RKO (cell line): ENCODE measurements around the gene BABAM2.
A peak's percentile ranks its signal among the peaks of the same experiment; 100 is the strongest.

ENCODE experiments used
- DNase-seq: peaks from one replicate; pipeline ENCODE4 v3.0.0-alpha.2; 2016; ENCODE audit warnings: low spot score

The BABAM2 gene

DNA sequence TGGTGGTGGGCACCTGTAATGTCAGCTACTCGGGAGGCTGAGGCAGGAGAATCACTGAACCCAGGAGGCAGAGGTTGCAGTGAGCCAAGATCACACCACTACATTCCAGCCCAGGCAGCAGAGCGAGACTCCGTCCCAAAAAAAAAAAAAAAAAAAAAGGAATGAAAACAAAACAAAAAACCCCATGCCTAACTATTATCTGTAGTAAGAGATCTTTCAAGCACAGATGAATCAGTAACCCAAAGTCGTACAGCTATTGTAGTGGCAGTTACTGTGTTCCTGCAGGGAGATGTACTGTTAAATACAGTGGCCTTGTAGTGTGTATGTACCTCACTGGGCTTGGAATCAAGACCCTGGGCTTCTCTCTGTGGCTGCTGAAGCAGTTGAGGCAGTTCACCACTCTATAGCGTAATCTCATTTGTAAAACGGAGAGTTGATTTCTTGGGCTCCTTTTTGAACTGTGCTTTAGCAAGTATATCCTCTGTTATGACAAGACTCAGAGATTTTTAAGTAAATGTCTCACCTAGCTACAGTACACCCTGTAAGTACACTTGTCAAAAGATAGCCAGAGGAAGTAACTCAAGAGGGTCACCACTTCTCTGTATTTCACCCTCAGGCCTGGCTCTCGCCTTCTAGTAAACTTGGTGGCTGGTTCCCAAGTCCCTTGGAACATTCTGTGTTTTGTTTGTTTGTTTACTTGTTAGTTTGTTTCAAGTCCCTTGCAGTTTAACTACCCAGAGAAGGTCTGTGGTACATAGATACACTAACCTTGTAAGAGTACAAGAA is 392.5 kb downstream of the BABAM2 start:
- DNase-seq, result no peak

DNA sequence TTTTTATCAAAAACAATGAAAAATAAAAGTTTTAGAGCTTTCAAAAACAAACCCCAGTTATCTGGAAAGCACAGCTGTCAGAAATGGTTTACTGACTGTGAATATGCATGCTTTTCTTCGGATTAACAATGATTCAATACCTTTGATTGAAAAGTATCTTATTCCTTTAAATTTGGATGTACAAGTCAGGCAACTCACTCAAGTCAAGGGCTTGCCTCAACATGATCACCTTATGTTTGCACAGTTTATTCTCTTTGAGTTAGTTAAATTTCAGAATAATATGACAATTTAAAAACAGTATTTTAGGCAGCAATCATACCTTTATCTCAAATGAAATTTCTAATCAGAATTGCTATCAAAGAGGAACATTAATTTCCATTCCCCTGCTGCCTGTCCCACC is 393.3 kb downstream of the BABAM2 start:
- DNase-seq, result no peak

DNA sequence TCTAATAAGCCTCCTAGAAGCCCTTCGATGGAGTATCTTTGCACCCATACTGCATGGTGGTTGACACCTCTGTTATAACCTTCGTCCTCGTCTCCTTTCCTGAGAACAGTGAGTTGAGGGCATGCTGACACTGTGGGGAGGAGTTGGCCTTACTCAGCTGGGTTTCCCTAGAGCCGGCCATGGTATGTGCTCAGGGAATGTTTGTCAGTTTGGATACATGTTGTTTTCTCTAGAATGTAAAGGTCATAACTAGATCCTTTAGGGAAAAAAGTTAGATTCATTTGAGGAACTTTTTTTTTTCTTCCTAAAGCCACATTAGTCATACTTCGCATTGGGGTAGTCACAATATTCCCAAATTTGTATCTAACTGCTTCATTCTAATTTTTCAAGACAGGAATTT is 396.1 kb downstream of the BABAM2 start:
- DNase-seq, result no peak

DNA sequence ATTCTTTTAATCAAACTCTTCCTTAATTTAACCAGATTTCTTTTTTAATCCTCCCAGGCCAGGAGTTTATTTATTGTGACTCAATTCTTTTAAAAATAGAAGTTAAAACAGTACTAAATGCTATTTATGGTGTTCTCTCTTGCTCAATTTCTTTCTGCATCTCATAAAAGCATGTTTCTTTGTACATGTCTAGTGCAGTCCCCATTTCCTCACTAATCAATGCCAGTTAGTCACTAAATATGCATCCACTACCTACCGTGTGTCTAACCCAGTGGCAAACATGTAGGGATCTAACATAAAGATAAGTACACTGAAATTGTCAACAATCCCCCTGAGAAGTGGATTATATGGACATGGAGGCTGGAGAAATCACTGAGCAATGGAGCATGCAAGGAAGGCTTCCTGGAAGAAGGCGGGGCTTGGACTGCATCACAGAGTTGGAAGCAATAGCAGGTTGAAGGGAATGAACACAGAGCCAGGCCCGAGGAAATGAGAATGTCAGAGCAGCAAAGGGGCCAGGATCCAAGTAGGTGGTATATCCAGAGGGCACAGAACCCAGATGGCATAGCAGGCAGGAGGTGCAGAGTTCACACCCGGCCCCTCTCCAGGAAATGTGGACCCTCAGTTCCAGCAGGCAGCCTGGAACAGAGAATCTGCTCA is 396.9 kb downstream of the BABAM2 start:
- no peak for DNase-seq

DNA sequence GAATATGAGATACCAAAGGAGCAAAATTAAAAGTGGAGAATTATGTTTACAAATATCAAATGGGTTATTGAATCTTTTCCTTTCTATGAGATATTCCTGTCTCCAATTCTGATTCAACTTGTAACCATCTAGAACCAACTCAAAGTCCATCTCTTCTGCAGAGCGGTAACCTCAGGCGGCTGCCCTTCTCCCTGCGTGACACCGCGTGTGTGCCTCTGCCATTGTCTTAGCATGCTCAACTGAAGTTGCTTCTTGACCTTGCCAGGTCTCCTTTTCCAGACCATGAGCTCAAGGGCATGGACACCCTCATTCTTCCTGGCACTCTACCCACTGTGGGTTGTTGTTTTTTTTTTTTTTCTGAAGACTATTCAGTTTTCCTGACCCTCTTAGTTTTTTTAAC is 398.1 kb downstream of the BABAM2 start:
- no peak for DNase-seq

DNA sequence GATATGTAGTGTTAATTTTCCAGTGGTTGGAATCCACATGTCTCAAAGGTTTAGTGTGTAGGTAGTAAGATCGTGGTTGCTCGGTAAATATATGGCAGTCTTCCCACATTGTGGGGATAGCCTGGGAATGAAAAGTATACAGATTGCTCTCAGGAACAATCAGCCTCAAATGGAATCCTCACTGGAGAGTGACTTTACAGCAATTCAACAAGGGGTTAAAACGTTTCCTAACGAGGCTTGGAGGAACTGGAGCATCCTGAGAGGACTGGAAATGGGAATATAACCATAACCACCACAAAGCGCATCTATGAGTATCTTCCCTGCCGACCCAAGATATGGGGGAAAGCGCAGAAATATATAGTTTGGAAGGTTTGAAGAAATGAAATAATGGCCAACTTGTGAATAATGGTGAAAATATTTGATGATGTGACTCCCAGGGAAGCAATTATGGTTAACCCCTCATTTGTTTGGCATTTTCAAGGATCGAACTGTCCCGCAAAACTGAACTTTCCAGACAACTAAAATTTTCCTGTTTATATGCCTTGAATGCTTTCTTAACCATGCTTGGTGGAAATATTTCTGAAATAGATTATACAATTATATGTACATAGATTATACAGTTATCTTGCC is 401.4 kb downstream of the BABAM2 start:
- DNase-seq, result no peak

DNA sequence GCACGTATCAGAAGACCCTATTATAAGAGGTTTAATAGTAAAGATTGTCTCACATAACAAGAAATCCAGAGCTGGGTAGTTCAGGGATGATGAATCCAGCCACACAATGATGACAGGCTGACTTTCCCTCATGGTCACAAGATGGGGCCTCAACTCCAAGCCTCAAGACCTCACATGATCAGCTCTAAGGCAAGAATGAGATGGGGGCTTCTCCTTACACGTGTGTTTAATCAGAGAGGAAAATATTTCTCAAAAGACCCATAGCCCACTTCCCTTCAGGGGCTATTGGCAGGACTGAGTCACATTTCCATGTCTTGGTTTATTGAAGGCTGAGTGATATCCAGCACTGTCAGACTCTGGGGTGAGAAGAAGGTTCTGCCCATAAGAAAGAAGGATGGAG is 402.0 kb downstream of the BABAM2 start:
- DNase-seq, result no peak

DNA sequence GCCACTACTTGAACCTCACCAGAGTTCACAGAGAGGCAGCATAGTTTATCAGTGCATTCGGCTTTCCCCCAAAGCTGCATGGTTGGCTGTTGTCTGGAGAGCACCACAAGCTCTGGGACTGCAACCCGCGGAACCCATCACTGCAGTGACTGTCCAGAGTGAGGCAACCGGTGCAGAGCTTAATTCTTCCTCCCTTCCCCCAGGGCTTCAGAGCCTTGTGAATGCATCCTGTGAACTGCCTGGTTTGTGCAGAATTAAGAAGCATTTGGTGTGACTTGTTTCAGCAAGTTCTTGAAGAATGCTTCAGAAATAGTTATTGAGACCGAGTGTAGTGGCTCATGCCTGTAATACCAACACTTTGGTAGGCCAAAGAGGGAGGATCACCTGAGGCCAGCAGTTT is 402.9 kb downstream of the BABAM2 start:
- no peak for DNase-seq

DNA sequence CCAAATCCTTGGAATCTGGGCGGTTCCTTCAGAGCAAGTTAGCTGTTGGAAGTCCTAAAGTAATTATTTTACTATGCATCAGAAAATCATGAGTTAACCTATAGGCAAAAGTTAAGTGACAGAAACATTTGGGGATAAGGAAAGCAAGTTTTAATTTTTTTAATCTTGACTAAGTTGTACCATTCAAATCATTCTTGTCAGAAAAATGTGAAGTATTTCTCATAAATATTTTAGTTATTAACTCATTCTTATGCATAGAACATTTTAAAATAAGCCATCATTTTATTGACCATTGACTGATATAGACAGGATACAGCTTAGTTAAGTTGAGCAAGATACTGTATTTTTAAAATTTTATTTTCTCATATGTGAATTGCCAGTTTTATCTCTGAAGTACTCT is 403.9 kb downstream of the BABAM2 start:
- no peak for DNase-seq

DNA sequence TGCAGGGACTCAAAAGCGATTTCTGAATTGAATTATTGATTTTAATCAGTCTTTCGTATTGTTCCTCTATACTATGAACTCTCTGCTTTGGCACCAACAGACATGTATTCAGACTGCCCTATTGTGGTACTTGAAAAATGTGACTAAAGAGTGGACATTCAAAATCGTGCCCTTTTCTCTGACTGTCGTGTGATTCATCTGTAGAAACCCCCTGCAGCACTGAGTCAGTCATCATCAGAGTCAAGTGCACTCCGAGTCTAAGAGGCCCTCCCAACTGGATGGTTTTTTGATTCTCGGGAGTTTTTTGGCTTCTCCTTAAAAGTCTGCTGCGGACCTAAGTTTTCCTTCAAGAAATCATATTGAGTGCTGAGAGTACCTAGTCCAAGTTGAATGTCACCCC is 405.7 kb downstream of the BABAM2 start:
- DNase-seq, result peak; percentile 64

DNA sequence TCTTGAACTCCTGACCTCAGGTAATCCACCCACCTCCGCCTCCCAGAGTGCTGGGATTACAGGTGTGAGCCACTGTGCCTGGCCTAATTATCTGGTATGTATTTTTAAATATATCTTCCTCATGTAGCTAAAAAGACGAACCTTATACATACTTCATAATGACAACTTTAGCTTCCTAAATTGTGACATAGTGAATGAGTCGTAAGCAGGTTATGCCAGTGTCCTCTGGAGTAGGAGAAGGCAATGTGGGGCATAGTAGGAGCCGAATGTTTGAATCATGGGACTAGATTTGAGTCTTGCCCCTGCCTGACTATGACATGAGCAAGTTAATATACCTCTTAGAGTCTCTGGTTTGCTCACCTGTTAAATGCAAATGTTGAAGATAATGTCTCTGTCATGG is 406.4 kb downstream of the BABAM2 start:
- peak; percentile 15 for DNase-seq

DNA sequence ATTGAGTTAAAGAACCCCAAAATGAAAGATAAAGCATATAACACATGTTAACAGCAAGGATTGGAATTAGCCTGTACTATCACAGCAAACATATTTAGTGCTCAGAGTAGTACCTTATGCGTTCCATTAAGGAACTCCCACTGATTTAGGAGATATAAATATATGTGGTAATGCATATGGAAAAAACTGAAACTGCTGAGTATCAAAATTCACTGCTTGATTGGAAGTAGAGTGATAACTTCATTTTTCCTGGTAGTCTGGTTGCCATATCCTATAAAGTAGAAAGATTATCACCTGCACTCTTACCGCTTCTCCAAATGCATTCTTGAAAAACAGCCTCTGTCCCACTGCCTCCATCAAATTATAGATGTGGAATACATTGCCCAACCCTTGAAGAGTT is 407.0 kb downstream of the BABAM2 start:
- DNase-seq, result no peak

DNA sequence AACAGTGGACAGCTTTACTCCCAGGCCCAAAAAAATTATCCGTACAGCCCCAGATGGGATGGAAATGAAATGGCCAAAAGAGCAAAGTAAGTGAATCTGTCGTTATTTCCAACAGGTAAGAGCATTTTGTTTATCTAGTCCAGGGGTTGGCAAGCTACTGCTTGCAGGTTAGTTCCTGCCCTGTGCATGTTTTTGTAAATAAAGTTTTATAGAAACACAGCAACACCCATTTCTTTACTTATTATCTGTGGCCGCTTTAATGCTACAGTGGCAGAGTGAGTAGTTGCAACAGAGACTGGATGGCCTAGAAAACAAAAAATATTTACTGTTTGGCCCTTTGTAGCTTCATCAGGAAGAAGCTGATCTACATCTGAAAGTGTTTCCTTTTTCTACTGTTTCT is 407.9 kb downstream of the BABAM2 start:
- no peak for DNase-seq

DNA sequence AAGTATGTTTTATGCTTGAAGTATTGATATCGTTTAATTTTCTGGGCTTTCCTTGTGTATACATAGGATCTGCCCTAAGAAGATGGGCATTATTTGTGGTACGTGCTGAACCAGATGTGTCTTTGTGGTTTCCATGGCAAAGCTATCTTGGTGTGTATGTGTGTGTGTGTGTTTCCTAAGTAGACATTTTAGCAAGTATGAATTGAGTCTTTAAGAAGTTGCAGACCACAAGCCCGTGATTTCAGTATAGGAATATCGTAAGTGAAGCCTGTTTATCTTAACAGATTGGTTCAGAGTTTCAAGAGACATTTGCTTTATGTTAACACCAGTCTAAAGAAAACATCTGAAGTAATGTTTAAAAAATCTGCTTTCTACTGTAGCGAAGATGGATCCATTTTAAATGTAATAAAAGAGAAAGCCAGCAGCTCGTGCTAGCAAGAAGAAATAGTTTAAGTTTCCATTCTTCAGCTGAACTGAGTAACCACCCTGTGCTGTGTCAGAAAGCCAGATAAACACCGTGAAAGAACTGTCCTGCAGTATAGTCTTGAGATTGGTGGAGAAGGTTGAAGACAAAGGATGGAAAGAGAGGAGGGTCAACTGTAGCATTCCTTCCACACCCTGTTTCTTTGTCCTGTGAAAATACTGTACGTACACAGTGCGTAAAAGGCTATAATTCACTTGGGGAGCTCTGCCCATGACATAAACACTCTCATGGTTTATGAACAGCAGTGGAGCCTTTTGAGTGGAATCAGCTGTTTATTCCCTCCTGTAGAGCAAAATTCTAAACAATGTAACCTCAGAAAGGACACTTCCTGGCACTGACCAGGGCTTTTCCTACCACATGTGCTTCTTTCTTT is 410.2 kb downstream of the BABAM2 start:
- no peak for DNase-seq

DNA sequence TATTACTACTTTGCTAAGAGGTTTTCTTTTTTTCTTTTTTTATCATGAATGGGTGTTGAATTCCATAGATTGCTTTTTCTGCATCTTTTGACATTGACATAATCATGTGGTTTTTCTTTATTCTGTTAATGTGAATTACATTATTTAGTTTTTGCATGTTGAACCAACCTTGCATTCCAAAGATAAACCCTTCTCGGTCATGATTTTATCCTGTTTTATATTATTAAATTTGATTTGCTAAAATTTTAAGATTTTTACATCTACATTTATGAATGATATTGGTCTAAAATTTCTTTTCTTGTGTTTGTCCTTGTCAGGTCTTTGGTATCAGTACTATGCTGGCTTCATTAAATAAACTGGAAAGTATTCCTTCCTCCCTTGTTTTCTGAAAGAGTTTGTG is 414.7 kb downstream of the BABAM2 start:
- DNase-seq, result no peak

DNA sequence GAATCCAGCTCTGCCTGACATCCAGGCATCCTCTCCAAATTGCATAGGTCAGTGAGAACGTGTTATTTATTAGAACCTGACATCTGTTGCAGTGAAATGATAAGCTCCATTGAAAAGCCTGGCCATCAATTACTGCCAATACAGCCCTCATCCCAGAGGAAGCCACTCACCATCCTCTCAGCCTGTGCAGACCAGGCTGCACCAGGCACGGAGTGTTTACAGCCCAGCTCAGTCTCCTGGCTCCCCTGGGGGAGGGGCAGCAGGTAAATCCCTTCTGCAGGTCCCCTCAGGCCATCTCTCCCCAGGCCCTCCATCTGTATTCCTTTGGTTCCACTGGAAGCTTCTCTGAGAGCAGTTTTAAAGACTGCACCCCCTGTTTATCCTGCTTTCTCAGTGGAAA is 419.6 kb downstream of the BABAM2 start:
- DNase-seq, result no peak

DNA sequence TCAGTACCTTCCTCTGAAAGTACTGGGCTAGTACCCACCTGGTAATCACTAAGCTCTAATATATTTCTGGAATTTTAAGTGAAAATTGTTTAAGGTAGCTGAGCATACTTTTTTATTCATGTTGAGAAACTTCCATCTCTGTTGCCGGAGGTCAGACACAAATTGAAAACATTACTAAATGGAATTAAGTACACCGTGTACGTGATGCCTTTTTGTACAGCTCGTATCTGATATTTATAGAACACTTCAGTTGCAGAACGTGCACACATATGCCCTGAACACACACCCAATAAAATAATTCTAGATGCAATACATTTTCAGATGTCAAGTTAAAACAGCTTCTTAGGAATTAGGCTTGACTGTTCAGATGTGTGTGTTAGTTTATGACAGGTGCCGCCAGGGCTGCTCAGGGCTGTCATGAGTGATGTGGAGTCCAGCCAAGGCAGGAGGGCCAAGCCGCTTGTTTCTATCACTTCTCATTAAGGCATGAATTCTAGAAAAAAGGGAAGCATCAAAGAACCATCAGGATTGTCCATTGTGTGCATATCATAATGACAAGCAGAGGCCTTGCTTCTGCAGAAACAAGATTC is 421.2 kb downstream of the BABAM2 start:
- no peak for DNase-seq

DNA sequence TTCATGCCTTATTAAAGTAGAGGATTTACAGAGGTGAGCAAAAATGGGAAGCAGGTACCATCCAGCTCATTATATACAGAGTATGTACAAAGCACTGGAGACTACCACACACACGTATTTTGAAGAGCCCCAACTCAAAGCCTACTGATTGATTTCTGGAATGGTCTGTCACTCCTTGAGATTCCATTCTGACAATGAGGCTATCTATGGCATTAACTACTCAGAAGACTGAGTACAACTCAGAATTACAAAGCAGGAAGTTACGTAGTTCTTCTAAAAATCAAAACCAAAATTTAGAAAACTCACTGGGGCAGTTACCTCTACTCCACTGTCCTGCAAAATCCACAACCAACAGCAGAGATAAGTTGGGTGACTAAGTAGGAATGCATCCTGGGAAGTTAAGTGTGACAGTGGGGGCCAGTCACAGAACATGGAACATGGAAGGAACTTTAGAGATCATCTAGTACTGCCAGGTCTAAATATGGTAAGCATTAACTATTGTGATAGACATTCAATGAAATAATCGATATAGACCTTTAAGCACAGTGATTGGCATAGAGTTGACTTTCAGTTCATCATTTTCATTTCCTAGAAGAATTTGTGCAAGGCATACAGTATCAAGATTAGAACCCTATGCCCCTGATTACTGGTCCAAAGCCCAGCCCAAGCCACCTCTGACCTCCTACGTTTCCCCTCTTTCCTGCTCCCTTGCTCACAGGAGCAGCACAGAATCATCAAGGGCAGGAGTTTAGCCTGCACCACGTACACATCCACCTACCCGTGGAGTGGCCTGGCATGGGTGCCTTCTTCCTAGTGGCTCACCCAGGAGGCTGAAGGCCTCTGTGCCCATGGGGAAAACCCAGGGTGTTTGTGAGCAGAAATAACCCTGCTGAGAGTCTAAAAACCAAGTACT is 422.0 kb downstream of the BABAM2 start:
- DNase-seq, result no peak

DNA sequence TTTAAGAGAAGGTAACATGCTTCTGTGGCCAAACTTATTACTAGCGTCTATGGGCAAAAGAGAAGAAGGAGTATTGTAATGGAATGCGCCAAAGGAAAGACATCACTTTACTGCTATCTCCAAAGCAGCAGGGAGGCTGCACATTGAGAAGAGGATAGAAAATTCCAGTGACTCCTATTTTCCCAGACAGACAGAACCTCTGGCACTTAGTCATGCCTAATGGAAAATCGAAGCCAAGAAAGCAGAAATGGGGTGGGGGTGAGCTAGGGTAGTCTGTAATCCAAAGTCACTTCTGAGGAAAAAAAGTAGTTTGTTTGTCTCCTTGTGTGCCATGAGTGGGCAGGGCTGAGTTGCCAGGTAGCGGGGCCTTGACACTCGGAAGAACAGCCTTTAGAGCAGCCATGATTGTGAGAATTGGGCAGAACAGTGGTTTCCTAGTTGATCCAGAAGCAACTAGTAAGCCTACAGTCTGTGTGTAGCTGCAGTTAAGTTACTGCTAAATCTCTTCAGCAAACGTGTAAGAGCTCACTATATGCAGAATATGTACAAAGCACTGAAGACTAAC is 422.8 kb downstream of the BABAM2 start:
- DNase-seq, result no peak

DNA sequence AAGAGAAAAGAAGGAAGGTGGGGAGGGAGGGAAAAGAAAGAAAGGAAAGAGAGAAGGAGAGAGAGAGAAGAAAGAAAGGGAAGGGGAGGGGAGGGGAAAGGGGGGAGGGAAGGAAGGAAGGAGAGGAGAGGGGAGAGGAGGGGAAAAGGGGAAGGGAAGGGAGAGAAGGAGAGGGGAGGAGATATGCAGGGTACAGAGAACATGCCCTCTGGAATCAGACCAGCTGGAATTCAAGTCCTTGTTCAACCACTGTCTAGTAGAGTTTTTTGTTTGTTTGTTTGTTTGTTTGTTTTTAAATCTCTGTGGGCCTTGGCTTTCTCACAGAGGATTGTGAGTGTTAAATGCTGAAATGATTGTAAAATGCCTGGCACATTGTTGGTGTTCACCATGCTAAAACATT is 424.4 kb downstream of the BABAM2 start:
- DNase-seq, result no peak
